ENCODE results near the gene FAIM.
"Not testable (repeated sequence)": the region's sequence is repeated elsewhere in the genome, so short reads cannot be mapped to it uniquely, and the experiment has no call there.

Gene FAIM

DNA sequence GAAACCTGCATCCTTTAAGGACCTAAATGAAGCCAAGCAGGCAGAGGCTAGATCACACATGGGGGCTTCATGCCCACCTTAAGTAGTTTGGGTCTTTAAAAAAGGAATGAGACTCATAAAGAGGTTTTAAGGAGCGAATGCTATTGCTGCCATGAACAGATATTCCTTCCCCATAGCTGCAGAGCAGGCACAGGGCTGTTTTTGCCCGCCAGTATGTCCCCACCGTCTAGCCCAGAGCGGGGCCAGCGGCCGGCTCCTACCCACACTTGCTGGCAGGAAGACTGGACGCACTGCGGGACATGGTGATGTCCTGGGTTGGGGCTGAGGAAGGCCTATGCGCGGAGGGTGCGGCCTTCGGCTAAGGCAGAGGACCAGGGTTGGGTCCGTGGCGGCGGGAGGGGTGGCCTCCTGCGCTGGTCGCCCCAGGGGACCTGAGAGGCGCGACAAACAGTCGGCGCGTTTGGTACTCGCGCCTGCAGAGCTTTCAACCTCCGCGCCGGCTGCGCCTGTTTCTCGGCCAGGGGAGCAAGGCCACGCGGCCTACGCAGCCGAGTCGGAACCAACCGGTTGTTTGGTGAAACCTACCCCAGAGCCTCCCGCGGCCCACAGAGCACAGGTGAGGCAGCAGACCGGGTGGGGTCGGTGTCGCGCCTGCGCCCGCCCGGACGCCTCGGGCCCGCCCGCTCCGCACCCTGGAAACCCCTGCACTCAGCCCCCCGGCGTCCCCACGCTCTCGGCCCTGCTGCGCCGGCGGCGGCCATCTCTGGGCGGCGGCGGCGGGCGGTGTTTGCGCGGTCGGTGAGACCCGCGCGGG, at the start of gene FAIM:
FAIM (plus strand) TSS at position 450 of the 814 bp plus-strand sequence. CDS start 10,956 bp downstream, outside the sequence.
- peak; percentile 65 for DNase-seq

DNA sequence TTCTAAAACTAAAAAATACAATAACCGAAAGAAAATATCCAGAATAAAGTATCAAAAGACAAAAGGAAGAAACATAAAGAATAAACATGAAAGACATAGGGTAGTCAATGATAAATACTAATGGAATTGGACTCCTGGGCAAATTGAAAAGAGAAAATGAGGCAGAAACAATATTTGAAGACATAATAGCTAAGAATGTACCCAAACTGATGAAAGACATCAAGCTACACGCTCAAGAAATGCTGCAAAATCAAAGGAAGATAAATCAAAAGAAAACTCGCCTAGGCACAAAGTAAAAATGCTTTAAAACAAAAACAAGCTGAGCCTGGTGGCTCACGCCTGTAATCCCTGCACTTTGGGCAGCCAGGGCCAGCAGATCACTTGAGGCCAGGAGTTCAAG, 49.4 kb upstream of the FAIM start:
- DNase-seq = no peak

DNA sequence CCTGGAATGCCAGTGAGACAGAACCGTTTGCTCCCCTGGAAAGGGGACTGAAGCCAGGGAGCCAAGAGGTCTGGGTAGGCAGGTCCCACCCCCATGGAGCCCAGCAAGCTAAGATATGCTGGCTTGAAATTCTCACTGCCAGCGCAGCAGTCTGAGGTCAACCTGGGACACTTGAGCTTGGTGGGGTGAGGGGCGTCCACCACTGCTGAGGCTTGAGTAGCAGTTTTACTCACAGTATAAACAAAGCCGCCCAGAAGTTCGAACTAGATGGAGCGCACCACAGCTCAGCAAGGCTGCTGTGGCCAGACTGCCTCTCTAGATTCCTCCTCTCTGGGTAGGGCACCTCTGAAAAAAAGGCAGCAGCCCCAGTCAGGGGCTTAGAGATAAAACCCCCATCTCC, 48.1 kb upstream of the FAIM start:
- DNase-seq = no peak

DNA sequence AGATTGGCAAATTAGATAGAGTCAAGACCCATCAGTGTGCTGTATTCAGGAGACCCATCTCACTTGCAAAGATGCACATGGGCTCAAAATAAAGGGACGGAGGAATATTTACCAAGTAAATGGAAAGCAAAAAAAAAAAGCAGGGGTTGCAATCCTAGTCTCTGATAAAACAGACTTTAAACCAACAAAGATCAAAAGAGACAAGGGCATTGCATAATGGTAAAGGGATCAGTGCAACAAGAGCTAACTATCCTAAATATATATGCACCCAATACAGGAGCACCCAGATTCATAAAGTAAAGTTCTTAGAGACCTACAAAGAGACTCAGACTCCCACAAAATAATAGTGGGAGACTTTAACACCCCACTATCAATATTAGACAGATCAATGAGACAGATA, 45.7 kb upstream of the FAIM start:
- DNase-seq = not testable (repeated sequence)

DNA sequence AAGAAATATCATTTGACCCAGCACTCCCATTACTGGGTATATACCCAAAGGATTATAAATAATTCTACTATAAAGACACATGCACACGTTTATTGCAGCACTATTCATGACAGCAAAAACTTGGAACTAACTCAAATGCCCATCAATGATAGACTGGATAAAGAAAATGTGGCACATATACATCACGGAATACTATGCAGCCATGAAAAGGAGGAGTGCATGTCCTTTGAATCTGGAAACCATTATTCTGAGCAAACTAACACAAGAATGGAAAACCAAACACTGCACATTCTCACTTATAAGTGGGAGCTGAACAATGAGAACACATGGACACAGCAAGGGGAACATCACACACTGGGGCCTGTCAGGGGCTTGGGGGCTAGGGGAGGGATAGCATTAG, 42.3 kb upstream of the FAIM start:
- DNase-seq = not testable (repeated sequence)

- no peak for DNase-seq
Measured at GRCh38 chr3:138567403-138567802, 41.2 kb upstream of the FAIM start.

- DNase-seq = no peak
Measured at GRCh38 chr3:138569090-138569489, 39.5 kb upstream of the FAIM start.

DNA sequence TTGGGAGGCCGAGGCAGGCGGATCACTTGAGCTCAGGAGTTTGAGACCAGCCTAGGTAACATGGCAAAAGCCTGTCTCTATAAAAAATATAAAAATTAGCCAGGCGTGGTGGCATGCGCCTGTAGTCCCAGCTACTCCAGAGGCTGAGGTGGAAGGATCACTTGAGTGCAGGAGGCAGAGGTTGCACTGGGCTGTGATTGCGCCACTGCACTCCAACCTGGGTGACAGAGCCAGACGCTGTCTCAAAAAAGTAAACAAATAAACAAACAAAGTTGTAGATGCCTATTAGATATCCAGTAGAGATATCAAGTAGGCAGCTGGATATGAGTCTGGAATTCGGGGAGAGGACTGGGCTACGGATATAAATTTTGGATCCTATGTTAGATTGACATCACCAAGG, 38.9 kb upstream of the FAIM start:
- not testable (repeated sequence) for DNase-seq

- no peak for DNase-seq
Measured at GRCh38 chr3:138573138-138573537, 35.4 kb upstream of the FAIM start.

DNA sequence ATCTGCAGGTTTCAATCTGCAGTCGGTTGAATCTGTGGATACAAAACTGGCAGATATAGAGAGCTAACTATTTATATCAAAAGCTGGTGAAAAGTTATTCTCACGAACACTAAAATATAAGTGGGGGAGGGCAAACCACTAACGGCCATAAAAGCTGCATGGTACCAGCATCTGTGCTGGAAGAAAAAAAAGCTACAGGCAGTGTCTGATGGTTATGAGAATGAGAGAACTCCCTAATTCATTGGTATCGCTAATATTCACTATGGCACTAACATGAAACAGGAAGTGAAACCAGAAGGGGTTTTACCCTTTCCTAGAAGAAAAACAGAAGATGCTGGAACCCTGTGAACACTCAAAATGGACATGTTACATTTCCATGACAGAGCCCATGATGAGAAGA, 30.4 kb upstream of the FAIM start:
- no peak for DNase-seq

- DNase-seq = no peak
Measured at GRCh38 chr3:138578961-138579574, 29.5 kb upstream of the FAIM start.

DNA sequence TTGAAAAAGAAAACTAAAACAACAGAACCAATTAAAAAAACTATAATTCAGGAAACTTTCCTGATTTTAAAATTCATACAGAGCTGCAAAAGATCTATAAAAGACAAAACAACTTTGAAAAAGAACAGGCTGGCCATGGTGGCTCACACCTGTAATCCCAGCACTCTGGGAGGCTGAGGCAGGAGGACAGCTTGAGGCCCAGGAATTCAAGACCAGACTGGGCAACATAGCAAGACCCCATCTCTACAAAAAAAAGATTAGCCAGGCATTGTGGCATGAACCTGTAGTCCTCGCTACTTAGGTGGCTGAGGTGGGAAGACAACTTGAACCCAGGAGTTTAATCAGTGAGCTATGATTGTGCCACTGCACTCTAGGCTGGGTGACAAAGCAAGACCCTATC, 21.2 kb upstream of the FAIM start:
- no peak for DNase-seq

GRCh38 chr3:138588445-138588844, 20.1 kb upstream of the FAIM start:
- no peak for DNase-seq

- DNase-seq = no peak
Measured at GRCh38 chr3:138591392-138591791, 17.2 kb upstream of the FAIM start.

- peak; percentile 6 for DNase-seq
Measured at GRCh38 chr3:138593488-138594149, 15.0 kb upstream of the FAIM start.

GRCh38 chr3:138594150-138594934, 14.2 kb upstream of the FAIM start, which contains the start of gene CEP70:
Gene CEP70 (minus strand): TSS chr3:138594260. CDS start chr3:138572927, 21,333 bp downstream.
- peak; percentile 87 for DNase-seq

DNA sequence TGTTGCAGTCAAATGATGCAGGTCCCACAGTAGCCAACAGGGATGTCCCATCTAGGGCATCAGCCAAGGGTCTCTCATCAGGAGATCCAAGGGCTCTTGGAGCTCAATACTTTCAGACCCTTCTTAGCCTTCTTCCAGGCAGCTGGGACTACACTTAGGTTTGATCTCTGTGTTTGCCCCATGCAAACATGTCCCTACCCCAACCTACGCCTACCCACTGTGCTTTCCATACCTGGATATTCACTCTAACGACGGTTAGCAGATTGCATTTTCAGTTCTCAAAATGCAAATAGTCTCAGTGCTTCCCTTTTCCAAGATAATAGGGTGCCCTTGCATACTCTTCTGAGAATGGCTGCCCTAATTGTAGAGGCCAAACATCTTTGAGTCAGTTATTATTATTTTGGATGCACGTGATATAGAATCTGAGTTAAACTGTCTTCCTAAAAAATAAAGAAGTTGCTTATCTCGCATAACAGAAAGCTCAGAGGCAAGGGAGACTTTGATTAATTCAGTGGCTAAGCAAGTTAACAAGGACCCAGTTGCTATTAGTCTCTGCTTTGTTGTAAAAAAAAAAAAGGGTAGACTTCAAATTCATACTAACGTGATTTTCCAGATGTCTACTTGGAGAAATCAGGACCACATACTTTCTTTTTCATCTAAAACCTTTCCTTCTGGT, 13.5 kb upstream of the FAIM start:
- DNase-seq = no peak

DNA sequence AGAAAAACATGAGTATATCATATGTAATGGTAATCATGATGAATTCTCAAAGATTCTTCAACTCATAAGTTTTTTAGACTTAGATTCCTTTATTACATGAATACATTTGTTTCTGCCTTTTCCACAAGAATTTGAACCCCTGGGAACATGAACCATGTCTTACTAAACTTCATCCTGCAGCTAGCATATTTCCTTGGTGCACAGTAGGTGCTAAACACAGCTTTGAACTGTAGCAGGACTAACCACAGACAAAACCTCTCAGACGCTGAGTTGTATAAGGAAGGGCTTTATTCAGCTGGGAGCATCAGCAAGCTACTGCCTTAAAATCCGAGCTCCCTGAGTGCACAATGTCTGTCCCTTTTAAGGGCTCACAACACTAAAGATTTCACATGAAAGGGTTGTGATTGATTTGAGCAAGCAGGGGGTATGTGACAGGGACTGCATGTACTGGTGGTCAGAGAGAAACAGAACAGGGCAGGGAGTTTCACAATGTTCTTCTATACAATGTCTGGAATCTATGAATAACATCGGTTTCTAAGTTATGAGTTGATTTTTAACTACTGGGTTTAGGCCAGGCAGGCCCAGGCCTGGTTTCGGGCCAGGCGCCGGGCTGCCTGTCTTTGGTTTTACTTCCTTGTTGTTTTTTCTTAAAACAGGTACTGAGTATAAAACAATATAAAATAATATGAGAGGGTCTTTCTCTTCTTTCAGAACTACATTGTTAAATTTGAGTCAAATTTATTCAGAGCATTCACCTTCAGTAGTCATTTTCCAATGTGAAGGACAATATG, 11.2 kb upstream of the FAIM start:
- not testable (repeated sequence) for DNase-seq

- DNase-seq = no peak
Measured at GRCh38 chr3:138598534-138598933, 10.0 kb upstream of the FAIM start.

DNA sequence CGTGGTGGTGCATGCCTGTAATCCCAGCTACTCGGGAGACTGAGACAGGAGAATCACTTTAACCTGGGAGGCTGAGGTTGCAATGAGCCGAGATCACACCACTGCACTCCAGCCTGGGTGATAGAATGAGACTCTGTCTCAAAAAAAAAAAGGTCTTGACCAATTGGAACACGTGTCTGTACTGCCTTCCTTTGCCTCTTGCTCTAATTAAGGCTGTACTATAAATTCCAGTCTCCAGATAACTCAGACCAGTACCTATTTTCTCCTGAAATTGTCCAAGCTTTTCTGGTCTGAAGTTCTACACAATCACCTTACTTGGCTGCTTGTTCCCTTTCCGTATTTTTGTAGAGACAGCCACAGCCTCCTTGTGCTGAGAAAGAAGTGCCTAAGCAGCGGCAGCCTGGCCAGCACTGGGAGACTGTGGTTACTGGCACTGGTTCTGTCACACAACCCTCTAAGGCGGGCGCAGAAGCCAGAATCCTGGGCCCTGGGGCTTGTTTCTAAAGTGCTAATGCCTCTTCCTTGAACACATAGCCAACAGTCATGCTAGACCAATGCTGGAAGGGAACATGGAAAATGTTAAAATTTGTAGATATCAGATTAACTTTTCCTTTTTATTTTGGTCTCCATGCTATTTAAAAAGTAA, 8.3 kb upstream of the FAIM start:
- no peak for DNase-seq

- not testable (repeated sequence) for DNase-seq
Measured at GRCh38 chr3:138601661-138602060, 6.9 kb upstream of the FAIM start.

All from activated gamma-delta T cell treated with Interleukin-2 at 50 U/mL for 16 hours (primary cell).